SIG-M5 treated with dmso at 0.1 percent for 504 hours (cell line): Measurements from ENCODE around the gene PAEP.
"Not testable (repeated sequence)": the region's sequence is repeated elsewhere in the genome, so short reads cannot be mapped to it uniquely, and the experiment has no call there.

ENCODE experiments used
- DNase-seq: peaks from one replicate; lab custom pipeline; 2025; ENCODE audit not compliant: unreplicated experiment; lab: John Stamatoyannopoulos, UW

The PAEP gene

GRCh38 chr9:135561391-135562234, at the start of gene PAEP:
PAEP (plus strand) TSS chr9:135561756.
- DNase-seq: no peak

- no peak for DNase-seq
Measured at GRCh38 chr9:135512241-135512603, 49.3 kb upstream of the PAEP start.

- no peak for DNase-seq
Measured at GRCh38 chr9:135512904-135513303, 48.7 kb upstream of the PAEP start.

- no peak for DNase-seq
Measured at GRCh38 chr9:135513351-135513846, 48.2 kb upstream of the PAEP start.

GRCh38 chr9:135513906-135514305, 47.6 kb upstream of the PAEP start:
- not testable (repeated sequence) for DNase-seq

- no peak for DNase-seq
Measured at GRCh38 chr9:135514342-135515082, 47.0 kb upstream of the PAEP start.

- DNase-seq: no peak
Measured at GRCh38 chr9:135515083-135515951, 46.2 kb upstream of the PAEP start.

GRCh38 chr9:135516132-135516860, 45.3 kb upstream of the PAEP start:
- no peak for DNase-seq

- DNase-seq: no peak
Measured at GRCh38 chr9:135517407-135517822, 44.1 kb upstream of the PAEP start.

- DNase-seq: no peak
Measured at GRCh38 chr9:135519179-135519971, 42.2 kb upstream of the PAEP start.

GRCh38 chr9:135520916-135521607, 40.5 kb upstream of the PAEP start, which contains the start of gene LCN1:
LCN1 (plus strand) TSS chr9:135521440; CDS start chr9:135521498, 58 bp downstream.
- no peak for DNase-seq

- no peak for DNase-seq
Measured at GRCh38 chr9:135521608-135522095, 39.9 kb upstream of the PAEP start.

- no peak for DNase-seq
Measured at GRCh38 chr9:135522137-135522877, 39.2 kb upstream of the PAEP start.

- DNase-seq: no peak
Measured at GRCh38 chr9:135522931-135523330, 38.6 kb upstream of the PAEP start.

GRCh38 chr9:135523521-135524129, 37.9 kb upstream of the PAEP start:
- no peak for DNase-seq

GRCh38 chr9:135524130-135524861, 37.3 kb upstream of the PAEP start:
- DNase-seq: no peak
